ENCODE measurements around the gene JADE3. TPM values are rescaled to one million over a fixed set of nuclear protein-coding genes. Genes with fewer than 3 reads are reported as not detected.

JADE3 gene
- total RNA-seq, 1 experiment from 2014 or later: 20.2 TPM

GRCh38 chrX:47063179-47063578 is 151.0 kb downstream of the JADE3 start:
- H2AFZ ChIP-seq (ENCODE audit: low read length): no peak overlapping the region
- no peaks in the 10 kb centered on the region for H3K4me1 Mint-ChIP-seq

More at GRCh38 chrX:47063179-47063578, 151.0 kb downstream of the JADE3 start:
- Histone ChIP-seq H3K9me3 (ENCODE audit: control insufficient read depth, low read depth, low read length) (no peaks in the 10 kb centered on the region), H4K5ac (ENCODE audit: insufficient read length, low read depth, low read length) (no peak overlapping the region), H4K91ac (ENCODE audit: insufficient read length, low read depth, low read length) (no peak overlapping the region), H4K20me1 (ENCODE audit: control insufficient read depth, insufficient read depth, insufficient read length) (no peaks in the 10 kb centered on the region), H2BK12ac (ENCODE audit: insufficient read length, low read depth, low read length) (no peak overlapping the region), H3K23me2 (ENCODE audit: insufficient read length, low read depth, low read length, poor library complexity, severe bottlenecking) (no peaks in the 10 kb centered on the region), H3K23ac (ENCODE audit: insufficient read length, low read depth, low read length) (no peak overlapping the region), H3K4me1 (ENCODE audit: insufficient read depth, low read length) (no peaks in the 10 kb centered on the region), H3K4me2 (ENCODE audit: insufficient read depth, insufficient read length, low read length) (no peak overlapping the region), H3K79me1 (ENCODE audit: insufficient read depth, low read depth, low read length, poor library complexity, severe bottlenecking) (no peaks in the 10 kb centered on the region), H3K56ac (ENCODE audit: insufficient read length, low read depth, low read length) (no peak overlapping the region), H3K4ac (ENCODE audit: low read depth, low read length) (no peak overlapping the region), H3K27me3 (ENCODE audit: insufficient read depth, low read length) (no peaks in the 10 kb centered on the region), H3T11ph (ENCODE audit: low read length) (no peak overlapping the region), H3K79me2 (ENCODE audit: insufficient read depth, low read length) (no peaks in the 10 kb centered on the region), H3K27ac (ENCODE audit: insufficient read length, low read depth, low read length) (no peak overlapping the region), H2BK5ac (ENCODE audit: insufficient read length, low read length) (no peak overlapping the region), H2BK20ac (ENCODE audit: low read depth, low read length, poor library complexity, severe bottlenecking) (no peak overlapping the region), H2AK5ac (ENCODE audit: insufficient read length, low read length) (no peak overlapping the region), H3K18ac (ENCODE audit: insufficient read length, low read depth, low read length) (no peak overlapping the region), H3K9ac (ENCODE audit: extremely low read depth, insufficient read length, low read length) (no peak overlapping the region), H2BK15ac (ENCODE audit: low read depth, low read length) (no peak overlapping the region), H2BK120ac (ENCODE audit: low read depth, low read length, poor library complexity, severe bottlenecking) (no peak overlapping the region), H3K14ac (ENCODE audit: insufficient read depth, low read length) (no peak overlapping the region), H4K8ac (replicated peaks; ENCODE audit: insufficient read length, low read depth, low read length) (no peak overlapping the region)
- DNase-seq: no peak
- no peak overlapping the region for H3K27ac Mint-ChIP-seq
- H3K27me3 Mint-ChIP-seq (ENCODE audit: low read depth): no peaks in the 10 kb centered on the region
- TF ChIP-seq, protein P1, sequence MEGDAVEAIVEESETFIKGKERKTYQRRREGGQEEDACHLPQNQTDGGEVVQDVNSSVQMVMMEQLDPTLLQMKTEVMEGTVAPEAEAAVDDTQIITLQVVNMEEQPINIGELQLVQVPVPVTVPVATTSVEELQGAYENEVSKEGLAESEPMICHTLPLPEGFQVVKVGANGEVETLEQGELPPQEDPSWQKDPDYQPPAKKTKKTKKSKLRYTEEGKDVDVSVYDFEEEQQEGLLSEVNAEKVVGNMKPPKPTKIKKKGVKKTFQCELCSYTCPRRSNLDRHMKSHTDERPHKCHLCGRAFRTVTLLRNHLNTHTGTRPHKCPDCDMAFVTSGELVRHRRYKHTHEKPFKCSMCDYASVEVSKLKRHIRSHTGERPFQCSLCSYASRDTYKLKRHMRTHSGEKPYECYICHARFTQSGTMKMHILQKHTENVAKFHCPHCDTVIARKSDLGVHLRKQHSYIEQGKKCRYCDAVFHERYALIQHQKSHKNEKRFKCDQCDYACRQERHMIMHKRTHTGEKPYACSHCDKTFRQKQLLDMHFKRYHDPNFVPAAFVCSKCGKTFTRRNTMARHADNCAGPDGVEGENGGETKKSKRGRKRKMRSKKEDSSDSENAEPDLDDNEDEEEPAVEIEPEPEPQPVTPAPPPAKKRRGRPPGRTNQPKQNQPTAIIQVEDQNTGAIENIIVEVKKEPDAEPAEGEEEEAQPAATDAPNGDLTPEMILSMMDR (conservative IDR thresholded peaks at IDR 0.05): no peak
- H3K36me3 Mint-ChIP-seq (ENCODE audit: insufficient read depth in 1 of 3, low read depth in 3 of 3): peaks cover 6 to 15% (median 9%) of the 10 kb centered on the region in 3 experiments; a peak in 5 of 7 replicates
- no peak overlapping the region for H3K4me3 Mint-ChIP-seq
- no CpG with 5 or more reads among the region's 2 CpGs for WGBS (ENCODE audit: extremely low coverage, insufficient read length, low lambda C conversion rate)
- H3K9me3 Mint-ChIP-seq: peaks cover 60 to 66% of the 10 kb centered on the region in 2 experiments

Measured in H9 (cell line).